Heart right ventricle (tissue), 16 donors: ENCODE data around the gene ARFGAP3. TPM values are rescaled to one million over a fixed set of nuclear protein-coding genes. Genes with fewer than 3 reads are reported as not detected.

Source experiments
- ATAC-seq, 8 donors: fragments of 200-7000 bp; cut with Tn5 transposase; one replicate each; pipeline ENCODE4 v1.9.1; 2020; ENCODE audit warnings: mild to moderate bottlenecking in 8 of 8, moderate library complexity in 8 of 8, moderate number of reproducible peaks in 1 of 8
- DNase-seq, 2 donors: peaks; one replicate each; pipeline ENCODE4 v3.0.0-alpha.2; 2020
- H3K27ac ChIP-seq, 10 donors: fragments of 200-600 bp; sonication (generic) in 2 of 10; one replicate each; pipeline versions ENCODE4 v1.5.0 to v1.8.0; 2020 to 2022; ENCODE audit warnings: mild to moderate bottlenecking in 3 of 10
- H3K27me3 ChIP-seq, 7 donors: fragments of 200-600 bp; one replicate each; pipeline ENCODE4 v1.8.0; 2021 to 2022; ENCODE audit warnings: mild to moderate bottlenecking in 2 of 7
- H3K36me3 ChIP-seq, 9 donors: fragments of 200-600 bp; sonication (generic) in 1 of 9; one replicate each; pipeline versions ENCODE4 v1.5.0 to v1.8.0; 2020 to 2022; ENCODE audit warnings: mild to moderate bottlenecking in 2 of 9
- H3K4me1 ChIP-seq, 9 donors: fragments of 200-600 bp; sonication (generic) in 1 of 9; one replicate each; pipeline versions ENCODE4 v1.5.0 to v1.8.0; 2020 to 2022; ENCODE audit warnings: mild to moderate bottlenecking in 4 of 9
- H3K4me3 ChIP-seq, 10 donors: fragments of 200-600 bp; sonication (generic) in 2 of 10; one replicate each; pipeline versions ENCODE4 v1.5.0 to v1.8.0; 2020 to 2022; ENCODE audit warnings: mild to moderate bottlenecking in 7 of 10, moderate library complexity in 2 of 10
- H3K9me3 ChIP-seq, 11 donors: fragments of 200-600 bp in 10 of 11; sonication (generic) in 2 of 11; one replicate each; pipeline versions ENCODE4 v1.5.0 to v1.8.0; 2013 to 2022; ENCODE audit warnings: mild to moderate bottlenecking in 2 of 11, control low read depth in 1 of 11, moderate library complexity in 1 of 11
- CTCF ChIP-seq, 9 donors: fragments of 200-600 bp; sonication (generic) in 2 of 9; IDR thresholded peaks; one replicate each; pipeline versions ENCODE4 v1.5.0 to v1.8.0; 2021 to 2022; ENCODE audit warnings: antibody characterized with exemption in 9 of 9, mild to moderate bottlenecking in 5 of 9, moderate library complexity in 1 of 9
- WGBS, 2 donors: extraction: QIAGEN DNeasy Blood & Tissue Kit; methylation state at CpG; one replicate each; pipeline ENCODE4 v1.1.7; 2013; ENCODE audit warnings: inconsistent platforms in 1 of 2; 5-methylcytosine and 5-hydroxymethylcytosine counted together
- intact Hi-C, 10 donors: fragments of 100-400 bp; cut with DNase I; formaldehyde crosslinking; loops; one replicate each; pipeline versions ENCODE4 v1.11.1 to v1.14.2; 2022
- polyA plus RNA-seq, 2 donors: library from polyadenylated mRNA; stranded (reverse); fragments of 200-250 nt; gene quantifications; one replicate each; pipeline ENCODE4 v1.2.3, GENCODE V29; 2013
- total RNA-seq, 10 donors: library from RNA; stranded (reverse); fragmentation: NEBNext Ultra II Directional in 3 of 10; extraction: Animal tissue kit (Norgen Biotek cat#: 25700) in 3 of 10; gene quantifications; one replicate each; pipeline versions ENCODE4 v1.2.1 to v1.2.4, GENCODE V29; 2021 to 2023
- donor health status: Arrhythmogenic right ventricular cardiomyopathy.
- donor health status: ischemic (EF 13 %, LVEDD 7.1; RV severe dilation, severe dysfunction).
- donor health status: healthy with polysubstance abuse.
- donor health status: DM: no; HTN: yes; CAD: no.
- donor health status: DM: no; HTN: no; CAD: no.
- donor health status: ischemic (EF 25% LVEDD 6.9; RV normal size, moderate dysfunction).
- donor health status: ischemic (EF 25% LVEDD 5.7; RV mildly dilated, moderate dysfunction).
- donor health status: healthy.
- donor health status: DM: yes; HTN: yes; CAD: no.
- donor health status: Ischemic cardiomyopathy.
- donor health status: ischemic (EF 35%, LVEDD 5.7; RV mildly dilated, moderate dysfunction).
- donor health status: nonischemic (EF 11% LVEDD 7.7; RV severe dilation, severe dysfunction).
- donor health status: DM: yes; HTN: yes; CAD: no.
- donor health status: PGD.
- donor health status: ischemic (EF 29% LVEDD 5.4; RV normal size, mild dysfunction).
- donor health status: nonischemic (EF 23%, LVEDD 6.1; RV moderate dilation, normal function).

ARFGAP3 gene
- total and polyA plus RNA-seq, 12 donors, result 10.6 to 29.4 (median 23.2) TPM

DNA sequence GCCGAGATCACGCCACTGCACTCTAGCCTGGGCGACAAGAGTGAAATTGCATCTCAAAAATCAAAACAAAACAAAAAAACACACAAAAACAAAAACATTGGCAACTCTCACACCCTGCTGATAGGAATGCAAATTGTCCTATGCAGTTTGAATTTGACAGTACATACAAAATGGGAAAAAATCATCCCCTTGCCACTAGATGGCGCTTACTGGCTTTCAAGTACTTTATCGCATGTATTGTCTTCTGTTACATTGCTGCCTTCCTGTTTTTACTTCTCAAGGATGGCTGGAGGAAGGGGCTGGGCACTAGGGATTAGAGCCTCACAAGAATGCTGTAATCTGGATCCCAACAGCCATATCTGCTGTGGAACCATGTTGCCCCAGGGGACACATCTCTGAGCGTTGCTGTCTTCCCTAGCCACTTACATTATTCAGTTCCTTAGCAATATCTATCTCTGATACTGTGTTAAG, 77.0 kb downstream of the ARFGAP3 start:
- ATAC-seq, result peak; percentile 63 to 91 (median 87)
- peak in 1 of 2 donors; percentile 88 for DNase-seq
- Histone ChIP-seq H3K36me3 (no peaks in the 10 kb centered on the region), H3K4me1 (peaks cover 0 to 9% (median 4%) of the 10 kb centered on the region in 9 donors), H3K9me3 (no peaks in the 10 kb centered on the region), H3K4me3 (no peak overlapping the region), H3K27me3 (no peaks in the 10 kb centered on the region), H3K27ac (peak overlapping the region in 4 of 10 donors; percentile 8 to 35 (median 29))
- TF ChIP-seq CTCF (IDR thresholded peaks at IDR 0.05), result peak; percentile 78 to 92 (median 84)
- WGBS, 2 donors, result 26 to 30% methylated on average over 6 of the region's 6 CpGs
- intact Hi-C loops, result loop anchor here in 4 of 10 donors (5.0 to 10.0 kb wide), 4 partner anchors 42 to 312 kb away; no protein-coding TSS in a partner anchor

DNA sequence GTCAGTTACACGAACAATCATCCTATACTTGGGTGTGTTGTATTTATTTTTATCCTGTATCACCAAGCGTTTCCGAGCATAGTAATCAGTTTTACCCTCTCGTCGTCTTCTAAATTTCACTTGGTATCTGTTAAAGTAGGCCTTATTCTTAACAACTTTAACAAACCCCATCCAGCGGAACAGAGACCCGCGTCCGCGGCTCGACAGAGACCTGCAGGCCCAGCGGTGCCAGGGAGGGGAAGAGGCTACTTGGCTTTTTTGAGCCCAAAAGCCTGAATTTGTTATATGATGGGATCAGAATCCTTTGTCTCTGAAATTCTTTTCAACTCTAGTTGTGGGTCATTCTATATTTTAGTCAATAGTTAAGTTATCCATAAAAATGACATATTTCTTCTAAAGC, 79.9 kb downstream of the ARFGAP3 start:
- TF ChIP-seq CTCF (IDR thresholded peaks at IDR 0.05), result no peak
- Histone ChIP-seq H3K27me3 (no peaks in the 10 kb centered on the region), H3K9me3 (no peaks in the 10 kb centered on the region), H3K36me3 (no peaks in the 10 kb centered on the region), H3K4me1 (peaks cover 0 to 17% (median 13%) of the 10 kb centered on the region in 9 donors), H3K27ac (no peak overlapping the region), H3K4me3 (no peak overlapping the region)
- WGBS, 2 donors, result 83 to 91% methylated on average over 12 of the region's 12 CpGs
- DNase-seq, result no peak
- intact Hi-C loops, result loop anchor here in 1 of 10 donors (5.0 kb wide), 1 partner anchor 35 kb away; no protein-coding TSS in a partner anchor
- ATAC-seq, result no peak

DNA sequence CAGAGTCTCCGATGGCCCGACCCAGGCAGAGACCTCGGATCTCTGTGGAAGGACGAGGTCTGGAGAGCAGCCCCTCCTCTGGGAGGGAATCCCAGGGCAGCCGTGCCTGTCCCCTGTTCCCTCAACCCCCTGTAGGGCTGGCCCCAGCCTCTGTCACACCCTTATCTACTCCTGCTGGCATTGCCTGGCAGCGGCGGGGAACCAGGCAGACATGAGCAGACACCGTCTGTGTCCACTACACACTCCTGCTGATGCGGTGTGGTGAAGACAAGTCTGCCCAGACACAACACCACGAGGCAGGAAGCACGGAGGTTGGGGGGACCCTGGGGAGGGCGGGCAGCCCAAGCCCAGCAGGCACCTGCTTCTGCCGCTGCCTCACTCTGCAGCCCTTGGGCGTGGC, 83.9 kb downstream of the ARFGAP3 start:
- H3K36me3 ChIP-seq, result no peaks in the 10 kb centered on the region
- H3K9me3 ChIP-seq, result no peaks in the 10 kb centered on the region
- H3K4me3 ChIP-seq, result no peak overlapping the region
- DNase-seq, result peak in 1 of 2 donors; percentile 38
- intact Hi-C loops, result no loop called here
- 34 to 40% methylated on average over 14 of the region's 14 CpGs for WGBS, 2 donors
- peak in 7 of 8 donors; percentile 39 to 80 (median 66) for ATAC-seq
- H3K27ac ChIP-seq, result peak overlapping the region in 4 of 10 donors; percentile 25 to 51 (median 44)
- peaks cover 3 to 26% (median 19%) of the 10 kb centered on the region in 9 donors for H3K4me1 ChIP-seq
- no peak for TF ChIP-seq CTCF (IDR thresholded peaks at IDR 0.05)
- H3K27me3 ChIP-seq, result no peaks in the 10 kb centered on the region

GRCh38 chr22:42772647-42773046, 84.4 kb downstream of the ARFGAP3 start:
- peaks cover 3 to 26% (median 19%) of the 10 kb centered on the region in 9 donors for H3K4me1 ChIP-seq
- DNase-seq (no peak), ATAC-seq (peak in 1 of 8 donors; percentile 5)
- intact Hi-C loops, result no loop called here
- H3K36me3 ChIP-seq, result no peaks in the 10 kb centered on the region
- WGBS, 2 donors, result 80 to 91% methylated on average over 2 to 3 of the region's 3 CpGs
- TF ChIP-seq CTCF (IDR thresholded peaks at IDR 0.05), result no peak
- peak overlapping the region in 3 of 10 donors; percentile 43 to 51 (median 45) for H3K27ac ChIP-seq
- H3K27me3 ChIP-seq, result no peaks in the 10 kb centered on the region
- H3K4me3 ChIP-seq, result no peak overlapping the region
- no peaks in the 10 kb centered on the region for H3K9me3 ChIP-seq
